ENCODE measurements around the gene COL9A1.

Gene COL9A1

DNA sequence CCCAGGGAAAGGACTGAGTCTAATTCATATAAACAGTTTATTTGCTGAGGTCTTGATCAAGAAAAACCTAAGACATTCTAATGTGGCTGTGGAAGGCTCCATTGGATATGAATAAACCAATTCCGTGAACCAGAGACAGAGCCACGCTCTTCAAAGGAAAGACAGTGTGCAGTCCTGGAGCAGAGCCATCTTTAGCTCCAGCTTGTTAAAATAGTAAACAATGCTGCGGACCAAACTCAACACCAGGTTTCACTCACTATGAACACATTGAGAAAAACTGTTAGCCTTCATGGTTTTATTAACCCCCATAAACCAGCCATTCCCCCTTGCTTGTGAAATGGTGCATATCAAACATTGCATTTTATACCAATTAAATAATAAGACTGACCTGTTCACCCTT, 61.9 kb downstream of the COL9A1 start:
- no peak overlapping the region for H3K27ac ChIP-seq
- no peak for DNase-seq (ENCODE audit: low read depth, low spot score)

DNA sequence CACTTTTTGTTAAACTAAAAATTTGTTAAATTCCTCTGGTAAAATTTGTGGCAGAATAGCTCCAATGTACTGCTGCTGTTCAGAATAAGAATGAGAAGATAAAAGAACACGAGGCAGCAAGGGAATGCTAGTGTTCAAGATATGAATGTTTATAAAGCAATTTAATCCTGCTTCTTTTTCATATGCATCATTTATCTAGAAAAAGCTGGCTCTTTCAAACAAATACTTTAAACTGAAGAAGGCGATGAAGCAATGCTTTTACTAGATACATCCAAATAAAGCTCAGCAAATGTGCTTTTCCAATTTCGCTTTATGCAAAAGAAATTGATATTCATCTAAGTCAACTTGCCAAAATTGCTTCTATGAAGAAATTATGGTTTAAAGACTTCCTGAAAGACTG, 66.5 kb downstream of the COL9A1 start:
- no peak for DNase-seq (ENCODE audit: low read depth, low spot score)
- H3K27ac ChIP-seq: no peak overlapping the region

DNA sequence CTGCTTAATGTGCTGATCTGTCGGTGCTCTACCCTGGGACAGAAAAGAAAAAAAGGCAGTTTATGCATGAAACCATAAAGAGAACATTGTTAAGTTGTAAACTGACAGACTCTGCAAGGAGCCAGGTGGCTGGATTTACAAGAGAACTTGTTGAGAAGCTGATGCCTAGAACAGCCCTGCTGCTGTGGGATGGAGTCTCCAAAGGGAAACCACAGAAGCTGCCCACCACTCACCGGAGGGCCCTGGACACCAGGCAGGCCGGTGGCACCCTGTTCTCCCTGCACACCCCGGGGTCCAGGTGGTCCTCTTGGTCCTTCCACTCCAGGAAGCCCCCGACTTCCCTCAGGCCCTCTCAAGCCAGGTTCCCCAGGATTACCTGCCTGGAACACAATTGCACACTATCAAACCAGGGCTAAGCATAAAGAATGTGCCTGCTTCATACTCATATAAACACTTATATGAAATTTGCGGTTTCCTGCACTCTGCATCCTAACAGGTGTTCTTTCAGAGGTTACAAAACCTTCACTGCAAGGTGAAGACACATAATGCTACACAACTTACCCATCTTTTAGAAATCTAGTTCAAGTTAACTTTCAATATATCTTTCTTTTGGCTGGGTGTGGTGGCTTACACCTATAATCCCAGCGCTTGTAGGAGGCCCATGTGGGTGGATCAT, 68.2 kb downstream of the COL9A1 start:
- DNase-seq (ENCODE audit: low read depth, low spot score): no peak
- H3K27ac ChIP-seq: no peak overlapping the region

DNA sequence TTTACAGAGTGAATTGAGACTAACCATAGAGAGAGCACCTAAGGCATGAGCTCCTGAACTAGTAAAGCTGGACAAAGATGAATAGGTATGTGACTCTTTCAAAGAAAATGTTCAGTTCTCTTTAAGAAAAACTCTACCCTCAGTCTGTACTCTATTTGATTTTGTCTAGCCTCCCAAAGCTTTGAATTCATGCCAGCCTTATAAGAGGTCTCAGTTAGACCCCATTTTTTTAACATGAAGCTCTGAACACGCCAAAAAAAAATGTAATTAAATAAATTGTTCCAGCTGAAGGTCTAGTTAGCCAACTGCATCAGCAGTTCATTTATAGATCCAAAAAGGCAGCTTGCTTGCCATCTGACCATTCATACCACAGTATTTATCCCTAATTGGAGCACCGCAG, 71.6 kb downstream of the COL9A1 start:
- no peak for DNase-seq (ENCODE audit: low read depth, low spot score)
- no peak overlapping the region for H3K27ac ChIP-seq

DNA sequence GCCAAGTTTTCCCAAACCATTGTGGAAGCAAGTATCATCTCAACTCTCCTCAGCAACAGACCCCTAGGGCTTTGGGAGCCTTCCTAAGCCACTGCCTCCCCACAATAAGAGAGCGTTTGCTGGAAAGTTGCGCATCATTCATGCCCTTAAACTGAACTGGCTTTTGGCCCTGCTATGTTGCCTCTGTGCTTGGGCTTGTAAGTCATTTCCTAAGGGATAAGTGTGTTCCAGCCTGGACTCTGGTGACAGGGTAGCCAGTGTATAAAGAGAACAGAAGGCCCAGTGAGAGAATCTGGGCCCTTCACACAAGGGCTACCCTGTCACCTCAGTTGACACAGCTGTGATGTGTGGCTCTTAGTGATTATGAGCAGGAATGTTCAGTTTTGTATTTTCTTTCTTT, 77.8 kb downstream of the COL9A1 start:
- H3K27ac ChIP-seq: no peak overlapping the region
- no peak for DNase-seq (ENCODE audit: low read depth, low spot score)

DNA sequence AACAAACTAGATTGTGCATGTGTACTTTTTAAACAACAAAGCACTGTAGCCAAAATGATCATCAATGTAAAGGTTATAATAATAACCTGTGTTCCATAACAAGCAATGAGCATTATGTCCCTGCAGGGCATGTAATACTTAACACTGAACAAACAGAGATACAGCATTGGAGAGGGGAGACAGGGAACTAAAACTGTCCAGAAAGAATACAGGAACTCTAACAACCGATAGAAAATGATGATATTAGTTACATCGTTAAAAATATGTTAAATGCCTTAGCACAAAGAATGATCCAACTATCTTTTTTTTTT, 80.5 kb downstream of the COL9A1 start:
- H3K27ac ChIP-seq: no peak overlapping the region
- no peak for DNase-seq (ENCODE audit: low read depth, low spot score)

DNA sequence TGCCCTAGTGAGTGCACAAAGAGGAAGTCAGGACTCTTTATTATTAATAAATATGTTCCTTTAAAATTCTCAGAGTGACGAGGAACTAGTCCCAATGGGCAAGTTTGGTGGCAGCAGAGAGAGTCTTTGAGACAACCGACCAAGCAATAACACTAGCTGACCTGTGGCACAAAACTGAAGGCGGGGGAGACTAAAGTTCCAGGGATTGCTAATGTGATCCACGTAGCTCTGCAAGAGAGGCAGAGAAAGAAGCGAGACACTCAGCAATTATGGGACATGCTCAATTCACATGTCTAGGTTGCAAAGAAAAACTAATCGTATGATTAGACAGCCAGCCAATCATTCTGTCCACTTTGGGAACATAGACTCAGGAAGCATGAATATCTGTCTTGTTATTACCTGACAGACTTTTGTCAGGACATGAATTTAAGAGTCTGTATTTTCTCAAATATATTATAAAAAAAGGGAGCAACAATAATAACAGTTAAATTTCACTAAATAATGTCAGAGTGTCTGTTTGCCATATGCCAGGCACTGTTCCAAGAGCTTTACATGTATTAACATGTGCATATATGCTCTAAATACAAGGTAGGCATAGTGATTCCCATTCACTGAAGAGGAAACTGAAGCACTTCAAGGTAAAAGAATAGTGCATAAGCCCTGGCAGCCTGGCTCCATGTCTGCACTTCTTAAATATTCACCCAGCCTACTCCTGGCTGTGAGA, 81.0 kb downstream of the COL9A1 start:
- H3K27ac ChIP-seq: no peak overlapping the region
- no peak for DNase-seq (ENCODE audit: low read depth, low spot score)

DNA sequence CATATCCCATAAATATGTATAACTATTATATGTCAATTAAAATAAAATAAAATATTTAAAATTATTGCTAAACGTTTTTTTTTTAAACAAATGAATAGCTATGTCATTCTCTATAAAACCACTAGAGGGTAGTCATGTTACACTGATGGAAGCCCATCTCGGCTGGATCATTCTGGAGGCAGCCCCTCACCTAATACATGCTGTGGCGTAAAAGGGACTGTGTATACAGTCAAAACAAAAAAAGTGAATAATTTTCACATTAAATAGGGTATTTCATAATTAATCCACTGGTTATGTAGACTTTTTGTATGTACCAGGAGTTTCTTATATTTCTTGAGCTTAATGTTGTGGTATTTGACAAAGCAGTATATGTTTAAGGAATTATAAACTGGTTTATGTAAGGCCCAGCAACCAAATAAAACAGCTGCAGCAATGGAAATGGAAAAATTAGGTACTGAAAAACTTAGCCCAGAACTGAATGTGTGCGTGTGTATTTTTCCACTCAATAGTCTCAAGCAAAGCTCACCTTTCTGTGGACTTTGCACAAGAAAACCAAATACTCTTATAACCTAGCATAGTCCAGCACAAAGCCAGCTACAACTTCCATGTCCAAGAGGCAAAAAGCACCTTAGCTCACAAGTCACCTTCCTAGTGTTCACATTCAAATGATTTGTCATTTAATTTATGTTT, 81.7 kb downstream of the COL9A1 start:
- H3K27ac ChIP-seq: no peak overlapping the region
- DNase-seq (ENCODE audit: low read depth, low spot score): no peak

DNA sequence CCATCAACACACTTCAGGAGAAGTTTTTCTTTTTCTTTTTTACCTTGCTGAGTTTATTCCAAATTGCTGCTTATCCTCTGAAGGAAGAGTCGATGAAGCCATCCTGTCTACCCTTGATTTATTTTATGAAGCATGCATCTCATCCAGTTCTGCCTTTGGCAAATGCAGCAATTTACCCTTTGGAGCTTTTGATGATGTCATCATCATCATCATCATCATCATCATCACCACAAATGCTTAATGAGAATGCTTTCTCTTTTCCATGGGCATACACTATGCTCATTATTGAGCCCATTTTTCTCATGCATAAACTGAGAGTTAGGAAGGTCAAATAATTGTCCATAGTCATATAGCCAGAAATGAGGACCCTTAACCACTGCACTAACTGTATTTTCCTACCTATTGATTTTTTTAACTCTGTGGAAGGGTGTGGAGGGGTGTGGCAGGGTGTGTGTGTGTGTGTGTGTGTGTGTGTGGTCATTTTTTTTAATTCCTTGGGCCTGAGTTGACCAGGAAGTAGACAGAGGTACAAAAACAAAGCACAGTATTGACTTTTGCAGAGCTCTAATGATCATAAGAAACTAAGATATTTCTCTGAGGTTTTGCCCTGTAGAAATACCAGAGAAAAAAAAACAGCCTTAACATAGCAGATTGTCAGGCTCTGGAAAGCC, 82.8 kb downstream of the COL9A1 start:
- H3K27ac ChIP-seq: no peak overlapping the region

DNA sequence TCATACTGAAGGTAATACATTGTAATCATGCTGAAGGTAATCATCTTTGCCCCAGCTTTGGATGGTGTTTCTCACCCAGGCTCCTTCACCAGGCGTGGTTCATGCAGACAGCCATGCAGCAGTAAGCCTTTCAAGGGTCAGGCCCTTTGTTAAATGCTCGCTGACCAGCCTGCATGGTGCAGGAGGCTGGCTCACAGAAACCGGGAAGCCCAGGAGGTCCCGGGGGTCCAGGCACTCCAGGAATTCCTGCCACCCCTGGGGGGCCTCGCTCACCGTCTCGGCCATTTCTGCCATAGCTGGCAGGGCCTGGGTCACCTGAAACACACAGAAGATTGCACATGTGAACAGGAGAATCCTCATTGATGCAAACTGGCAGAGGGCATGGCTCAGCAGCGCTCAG, 86.1 kb downstream of the COL9A1 start:
- H3K27ac ChIP-seq: no peak overlapping the region
- no peak for DNase-seq (ENCODE audit: low read depth, low spot score)

More for the DNA sequence above, 82.8 kb downstream of the COL9A1 start:
- DNase-seq (ENCODE audit: low read depth, low spot score): peak; percentile 5

DNA sequence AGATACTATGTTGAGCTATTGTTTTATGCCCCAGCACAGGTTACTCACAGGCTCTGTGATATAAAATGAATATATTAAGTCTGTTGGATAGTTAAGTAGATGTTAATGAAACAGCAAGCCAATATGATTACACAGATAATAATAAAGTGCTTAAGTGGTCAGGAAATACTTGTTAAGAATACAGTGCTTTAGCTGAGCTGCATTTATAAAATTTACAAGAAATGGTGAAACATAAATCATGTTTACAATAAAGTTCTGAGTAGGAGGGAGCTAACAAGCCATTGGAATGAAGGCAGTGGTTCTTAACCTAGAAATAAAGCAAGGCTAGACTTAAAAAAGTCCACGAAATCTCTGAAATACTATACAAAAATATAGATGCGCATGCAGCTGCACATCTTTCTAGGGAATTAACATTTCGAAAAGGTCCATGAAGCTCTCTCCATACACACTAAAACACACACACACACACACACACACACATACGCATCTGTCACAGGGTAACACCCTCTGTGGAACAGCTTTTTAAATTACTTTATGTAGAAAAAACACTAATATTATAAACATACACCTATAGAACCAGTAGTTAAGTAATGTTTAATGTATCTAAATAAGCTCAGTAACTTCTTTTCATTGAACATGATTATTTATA, 87.3 kb downstream of the COL9A1 start:
- no peak for DNase-seq (ENCODE audit: low read depth, low spot score)
- H3K27ac ChIP-seq: no peak overlapping the region

DNA sequence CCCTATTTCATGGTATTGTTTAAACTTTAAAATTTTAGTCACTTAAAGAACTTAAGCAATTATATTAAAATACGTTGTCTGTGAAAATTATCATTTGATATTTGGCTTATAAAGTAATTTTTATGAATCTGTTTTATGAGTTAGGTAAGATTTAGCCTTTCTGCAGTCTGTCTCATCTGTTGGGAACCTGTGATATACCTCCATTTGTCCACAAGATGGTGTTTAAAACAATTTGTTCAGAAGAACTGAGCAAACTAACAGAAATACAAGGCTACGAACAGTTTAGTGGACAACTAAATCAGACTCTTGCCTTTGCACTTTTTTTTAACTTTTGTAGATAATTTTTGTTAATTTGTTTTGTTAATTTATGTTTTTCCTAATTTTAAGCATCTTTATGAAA, 92.4 kb downstream of the COL9A1 start:
- DNase-seq (ENCODE audit: low read depth, low spot score): no peak
- H3K27ac ChIP-seq: no peak overlapping the region

DNA sequence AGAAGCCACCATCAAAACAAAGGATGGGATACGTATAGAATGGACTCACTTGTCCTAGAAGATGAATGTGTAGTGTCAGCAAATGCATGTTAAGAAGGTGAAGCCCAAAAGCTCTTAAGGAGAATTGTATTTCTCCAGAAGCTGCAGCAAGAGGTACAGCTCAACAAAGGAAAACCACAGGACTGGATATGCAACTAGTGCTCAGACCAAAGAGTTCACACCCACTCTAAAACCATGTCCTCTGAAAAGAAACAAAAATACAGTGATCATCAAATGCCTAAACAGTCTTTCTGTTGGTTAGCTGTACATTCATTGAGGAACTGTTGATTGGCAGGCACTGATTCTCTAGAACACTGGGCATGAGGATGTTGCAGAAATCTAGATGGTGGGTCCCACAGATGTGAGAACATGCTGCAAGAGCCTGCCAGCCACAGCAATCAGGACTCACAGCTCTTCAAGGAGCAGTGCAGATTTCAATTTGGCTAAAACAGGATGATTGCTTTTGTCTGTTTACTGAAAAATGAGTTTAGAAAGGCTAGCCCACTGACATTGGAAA, 94.6 kb downstream of the COL9A1 start:
- H3K27ac ChIP-seq: no peak overlapping the region
- no peak for DNase-seq (ENCODE audit: low read depth, low spot score)

DNA sequence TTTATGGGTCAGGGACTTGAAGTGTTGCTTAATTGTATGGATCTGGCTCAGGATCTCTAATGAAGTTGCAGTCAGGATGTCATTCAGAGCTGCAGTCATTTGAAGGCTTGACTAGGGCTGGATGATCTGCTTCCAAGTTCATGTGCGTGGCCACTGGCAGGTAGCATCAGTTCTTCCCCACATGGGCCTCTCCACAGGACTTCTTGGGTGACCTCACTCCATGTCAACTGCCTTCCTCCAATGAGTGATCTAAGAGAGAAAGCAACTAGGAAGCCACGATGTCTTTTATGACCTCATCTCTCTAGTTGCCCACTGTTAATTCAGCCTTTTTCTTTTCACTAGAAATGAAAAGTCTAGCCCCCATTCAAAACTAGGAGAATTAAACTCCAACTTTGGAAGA, 104.1 kb downstream of the COL9A1 start:
- no peak for DNase-seq (ENCODE audit: low read depth, low spot score)
- H3K27ac ChIP-seq: no peak overlapping the region

DNA sequence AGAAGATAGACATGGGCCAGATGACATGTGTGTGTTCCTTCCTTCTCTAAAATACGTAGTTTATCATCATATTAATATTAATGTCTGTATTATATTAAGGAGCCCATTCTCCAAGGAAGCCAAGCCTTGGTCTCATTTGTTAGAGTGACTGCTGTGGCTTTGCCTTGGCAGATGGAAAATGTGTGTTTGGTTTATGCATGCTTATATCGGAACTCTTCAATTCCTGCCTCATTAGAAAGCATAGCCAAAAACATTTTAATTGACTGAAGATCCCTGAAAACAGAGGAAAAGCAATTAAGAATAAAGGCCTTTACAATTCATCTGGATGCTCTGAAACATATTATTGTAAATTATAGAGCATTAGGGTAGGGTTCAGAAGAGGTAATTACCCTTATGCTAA, 106.4 kb downstream of the COL9A1 start:
- no peak for DNase-seq (ENCODE audit: low read depth, low spot score)
- H3K27ac ChIP-seq: no peak overlapping the region

DNA sequence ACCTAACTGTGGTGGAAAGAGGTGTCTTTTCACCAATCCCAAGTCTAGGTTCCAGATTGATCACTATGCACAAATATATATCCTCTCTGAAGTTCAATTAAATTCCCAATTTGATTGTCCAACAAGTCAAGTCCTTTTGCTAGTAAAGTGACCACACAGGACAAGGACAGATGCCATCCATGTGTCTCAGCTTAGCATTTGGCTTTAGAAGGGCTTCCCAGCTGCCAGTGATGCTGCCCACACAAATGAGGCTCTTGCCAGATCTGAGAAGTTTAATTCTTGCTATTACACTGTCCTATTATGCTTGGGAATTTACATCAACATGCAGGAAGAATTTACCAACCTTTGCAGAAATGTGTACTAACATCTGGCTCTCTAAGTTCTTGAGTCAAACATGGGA, 108.5 kb downstream of the COL9A1 start:
- no peak overlapping the region for H3K27ac ChIP-seq
- DNase-seq (ENCODE audit: low read depth, low spot score): no peak

DNA sequence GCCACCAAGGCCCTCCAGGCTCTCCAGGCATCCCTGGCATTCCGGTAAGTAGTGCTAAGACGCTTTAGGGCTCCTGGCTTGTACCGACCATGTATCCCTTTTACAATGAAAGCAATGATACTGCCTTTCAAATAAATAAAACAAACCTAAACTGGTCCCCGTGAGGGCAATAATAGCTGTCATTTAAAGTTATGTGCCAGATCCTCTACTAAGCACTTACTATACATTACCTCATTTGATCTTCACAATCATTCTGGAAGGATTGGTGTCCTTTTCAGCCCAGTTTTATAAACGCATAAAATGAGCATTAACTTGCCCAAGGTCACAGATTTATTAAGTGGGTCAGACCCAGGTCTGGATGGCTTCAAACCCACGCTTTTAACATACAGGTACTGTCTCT, 114.7 kb downstream of the COL9A1 start:
- H3K27ac ChIP-seq: no peak overlapping the region
- DNase-seq (ENCODE audit: low read depth, low spot score): no peak

DNA sequence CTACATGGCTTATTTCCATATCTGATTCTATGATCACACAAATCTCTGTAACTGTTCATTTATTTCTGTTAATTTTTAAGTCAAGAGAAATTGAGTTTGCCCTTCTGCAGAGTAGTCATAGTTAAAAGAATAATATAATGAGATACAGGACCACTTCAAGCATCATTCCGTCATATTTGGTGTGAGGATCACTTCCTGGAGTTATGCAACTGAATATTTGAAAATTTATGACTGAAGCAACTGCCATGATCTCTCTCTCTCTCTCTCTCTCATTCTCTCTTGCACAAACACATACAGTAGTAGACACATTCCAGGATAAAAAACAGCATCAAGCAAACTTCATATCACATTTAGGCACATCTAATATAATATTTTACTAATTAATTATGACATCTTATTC, 116.4 kb downstream of the COL9A1 start:
- no peak overlapping the region for H3K27ac ChIP-seq

DNA sequence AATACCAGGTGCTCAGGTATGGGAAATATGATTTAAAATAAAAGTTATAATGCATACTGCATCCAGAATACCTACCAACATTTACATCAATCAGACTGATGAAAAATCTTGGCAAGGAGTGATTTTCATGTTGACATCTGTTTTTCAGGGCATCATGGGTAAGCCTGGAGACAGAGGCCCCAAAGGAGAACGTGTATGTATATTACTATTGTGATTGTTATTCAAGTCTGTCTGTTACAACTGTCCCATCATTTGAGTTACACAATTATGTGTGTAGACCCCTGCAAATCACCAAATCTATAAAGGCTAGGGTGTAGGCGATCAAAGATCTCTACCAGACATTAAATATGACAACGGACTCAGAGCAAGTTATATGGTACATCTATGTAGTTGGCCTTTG, 118.2 kb downstream of the COL9A1 start:
- no peak for DNase-seq (ENCODE audit: low read depth, low spot score)
- no peak overlapping the region for H3K27ac ChIP-seq

More for the DNA sequence above, 116.4 kb downstream of the COL9A1 start:
- DNase-seq (ENCODE audit: low read depth, low spot score): no peak

DNA sequence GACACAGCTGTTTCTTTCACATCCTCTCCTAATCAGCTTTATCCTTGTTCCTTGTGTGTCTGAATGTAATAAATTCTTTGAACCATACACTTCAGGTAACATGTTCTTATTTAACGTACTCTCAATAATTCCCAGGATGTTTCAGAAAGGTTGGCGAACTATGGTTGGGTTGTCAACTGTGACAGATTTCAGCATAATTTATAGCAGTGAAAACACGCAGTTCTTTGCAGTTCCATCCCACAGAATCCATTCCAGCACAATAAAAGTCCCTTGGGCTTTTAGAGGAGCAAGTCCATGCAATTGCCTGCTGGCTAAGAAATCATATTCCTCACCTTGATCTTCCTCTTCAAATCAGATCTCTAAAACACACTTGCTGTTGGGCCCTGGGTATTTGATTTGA, 119.3 kb downstream of the COL9A1 start:
- no peak for DNase-seq (ENCODE audit: low read depth, low spot score)
- H3K27ac ChIP-seq: no peak overlapping the region

Data from epithelial cell of prostate (primary cell).